Tibial artery (tissue), 4 donors: ENCODE results near the gene CDC42BPA.

Experiments used
- DNase-seq, 2 donors: peaks; one replicate each; pipeline ENCODE4 v3.0.0-alpha.2; 2019
- H3K27ac ChIP-seq, 2 donors: fragments of 200-600 bp; sonication (generic) in 1 of 2; 1 replicate in 1 of 2; 2 replicates in 1 of 2; pipeline ENCODE4 v1.5.1; 2018 to 2019; ENCODE audit warnings: mild to moderate bottlenecking in 1 of 2
- H3K27me3 ChIP-seq, 2 donors: fragments of 200-600 bp; sonication (generic) in 1 of 2; one replicate each; pipeline versions ENCODE4 v1.5.1 to v1.6.0; 2016 to 2019
- H3K36me3 ChIP-seq, 3 donors: fragments of 200-600 bp; sonication (generic) in 2 of 3; one replicate each; pipeline ENCODE4 v1.5.1; 2016 to 2019; ENCODE audit warnings: mild to moderate bottlenecking in 2 of 3
- H3K4me1 ChIP-seq, 4 donors: fragments of 200-600 bp; sonication (generic) in 2 of 4; 1 replicate in 3 of 4; 2 replicates in 1 of 4; pipeline ENCODE4 v1.5.1; 2016 to 2019
- H3K4me3 ChIP-seq, 2 donors: fragments of 200-600 bp; sonication (generic) in 1 of 2; 1 replicate in 1 of 2; 2 replicates in 1 of 2; pipeline ENCODE4 v1.5.1; 2018 to 2019; ENCODE audit warnings: mild to moderate bottlenecking in 2 of 2
- H3K9me3 ChIP-seq, 3 donors: fragments of 200-600 bp; sonication (generic) in 1 of 3; one replicate each; pipeline ENCODE4 v1.5.1; 2016 to 2019
- intact Hi-C: fragments of 100-400 bp; cut with DNase I; formaldehyde crosslinking; loops from one replicate; pipeline ENCODE4 v1.15.0; 2023; ENCODE audit warnings: low total_unique reads
- TF ChIP-seq, protein P1 (sequence below), 2 experiments: fragments of 200-600 bp in 1 of 2; fragments of 450-650 bp in 1 of 2; IDR thresholded peaks; one replicate each; pipeline ENCODE4 v1.5.1; 2017 to 2019; ENCODE audit warnings: antibody characterized with exemption in 2 of 2, mild to moderate bottlenecking in 1 of 2, moderate library complexity in 1 of 2

The CDC42BPA gene

GRCh38 chr1:227182012-227182411 lies 136.3 kb downstream of the CDC42BPA start:
- TF ChIP-seq, protein P1, sequence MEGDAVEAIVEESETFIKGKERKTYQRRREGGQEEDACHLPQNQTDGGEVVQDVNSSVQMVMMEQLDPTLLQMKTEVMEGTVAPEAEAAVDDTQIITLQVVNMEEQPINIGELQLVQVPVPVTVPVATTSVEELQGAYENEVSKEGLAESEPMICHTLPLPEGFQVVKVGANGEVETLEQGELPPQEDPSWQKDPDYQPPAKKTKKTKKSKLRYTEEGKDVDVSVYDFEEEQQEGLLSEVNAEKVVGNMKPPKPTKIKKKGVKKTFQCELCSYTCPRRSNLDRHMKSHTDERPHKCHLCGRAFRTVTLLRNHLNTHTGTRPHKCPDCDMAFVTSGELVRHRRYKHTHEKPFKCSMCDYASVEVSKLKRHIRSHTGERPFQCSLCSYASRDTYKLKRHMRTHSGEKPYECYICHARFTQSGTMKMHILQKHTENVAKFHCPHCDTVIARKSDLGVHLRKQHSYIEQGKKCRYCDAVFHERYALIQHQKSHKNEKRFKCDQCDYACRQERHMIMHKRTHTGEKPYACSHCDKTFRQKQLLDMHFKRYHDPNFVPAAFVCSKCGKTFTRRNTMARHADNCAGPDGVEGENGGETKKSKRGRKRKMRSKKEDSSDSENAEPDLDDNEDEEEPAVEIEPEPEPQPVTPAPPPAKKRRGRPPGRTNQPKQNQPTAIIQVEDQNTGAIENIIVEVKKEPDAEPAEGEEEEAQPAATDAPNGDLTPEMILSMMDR (IDR thresholded peaks at IDR 0.05): no peak
- Histone ChIP-seq H3K27me3 (no peaks in the 10 kb centered on the region), H3K4me1 (no peaks in the 10 kb centered on the region), H3K4me3 (no peak overlapping the region), H3K36me3 (no peaks in the 10 kb centered on the region), H3K9me3 (no peaks in the 10 kb centered on the region), H3K27ac (no peak overlapping the region)
- intact Hi-C loops: no loop called here
- no peak for DNase-seq

DNA sequence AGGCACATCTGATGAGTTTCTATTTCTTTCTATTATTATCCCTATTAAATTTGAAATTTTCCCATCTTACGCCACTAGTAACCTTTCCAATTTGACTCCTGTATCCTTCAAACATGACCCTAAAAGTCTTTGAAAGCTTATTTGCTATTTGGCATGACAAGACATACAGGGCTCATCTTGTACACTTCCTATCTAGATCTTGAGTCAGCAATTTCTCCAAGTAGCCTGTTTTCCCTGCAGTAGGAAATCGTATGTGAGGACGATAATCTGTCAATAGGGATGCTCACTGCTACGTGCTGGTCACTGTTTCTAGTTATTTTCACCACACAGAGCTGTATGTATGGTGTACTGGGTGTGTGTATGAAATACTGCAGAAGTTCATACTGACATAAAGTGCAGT lies 142.7 kb downstream of the CDC42BPA start:
- intact Hi-C loops: no loop called here
- no peaks in the 10 kb centered on the region for H3K36me3 ChIP-seq
- no peak for DNase-seq
- H3K4me3 ChIP-seq: no peak overlapping the region
- no peak overlapping the region for H3K27ac ChIP-seq
- H3K27me3 ChIP-seq: no peaks in the 10 kb centered on the region
- no peaks in the 10 kb centered on the region for H3K4me1 ChIP-seq
- no peaks in the 10 kb centered on the region for H3K9me3 ChIP-seq
- TF ChIP-seq, protein P1 (IDR thresholded peaks at IDR 0.05): no peak

DNA sequence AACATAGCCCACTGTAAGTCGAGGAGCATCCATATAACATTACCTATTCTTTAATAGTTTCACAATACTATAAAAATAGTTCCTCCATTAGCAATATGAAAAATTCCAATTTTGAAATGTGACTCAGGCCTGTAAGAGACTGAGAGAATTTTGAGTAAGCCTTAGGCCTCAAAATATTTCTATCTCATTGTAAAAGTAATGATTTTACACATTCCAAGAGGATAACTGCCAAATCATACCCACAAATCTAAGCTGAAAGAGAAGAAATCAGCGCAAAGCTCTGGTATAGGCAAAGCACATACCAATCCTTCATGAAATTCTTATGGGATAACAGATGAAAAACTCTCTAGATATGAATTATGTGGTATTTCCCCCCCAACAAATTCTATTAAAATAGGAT lies 144.1 kb downstream of the CDC42BPA start:
- Histone ChIP-seq H3K4me3 (no peak overlapping the region), H3K27me3 (no peaks in the 10 kb centered on the region), H3K4me1 (no peaks in the 10 kb centered on the region), H3K27ac (no peak overlapping the region), H3K9me3 (no peaks in the 10 kb centered on the region), H3K36me3 (no peaks in the 10 kb centered on the region)
- intact Hi-C loops: no loop called here
- no peak for DNase-seq
- TF ChIP-seq, protein P1 (IDR thresholded peaks at IDR 0.05): no peak

DNA sequence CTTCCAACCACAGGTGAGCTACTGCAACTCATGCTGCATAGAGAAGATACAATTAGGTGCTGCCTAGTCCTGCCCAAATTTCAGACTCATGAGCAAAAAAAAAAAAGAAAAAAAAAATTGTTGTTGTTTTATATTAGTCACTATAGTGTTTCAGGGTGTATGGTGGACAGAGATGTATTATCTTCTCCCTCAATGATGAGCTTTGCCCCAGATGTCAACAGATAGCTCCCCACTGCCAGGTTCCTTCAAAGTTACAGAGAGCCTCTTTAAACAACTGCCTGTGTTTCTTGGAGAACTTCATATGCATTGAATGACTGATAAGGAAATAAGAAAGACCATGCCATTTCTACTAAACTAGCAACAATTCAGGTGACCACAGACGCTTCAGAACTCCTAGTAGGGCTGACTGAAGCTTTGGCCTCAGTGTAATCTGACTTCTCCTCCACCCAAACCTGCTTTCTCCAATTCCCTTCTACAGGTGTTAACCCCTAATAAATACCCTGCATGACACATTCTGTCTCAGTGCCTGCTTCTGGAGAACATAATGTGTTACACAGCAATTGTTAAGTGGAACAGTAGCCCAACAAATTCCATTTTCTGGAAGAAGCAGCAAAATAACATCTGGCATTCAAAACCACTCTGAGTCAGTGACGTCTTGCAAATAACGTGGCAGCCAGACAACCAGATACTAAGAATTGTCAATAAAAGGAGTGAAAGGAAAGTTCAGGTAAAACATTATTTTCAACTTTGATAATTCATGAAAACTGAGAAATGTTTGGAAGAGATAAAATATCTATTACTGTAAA lies 147.7 kb downstream of the CDC42BPA start:
- TF ChIP-seq, protein P1 (IDR thresholded peaks at IDR 0.05): no peak
- Histone ChIP-seq H3K9me3 (no peaks in the 10 kb centered on the region), H3K36me3 (no peaks in the 10 kb centered on the region), H3K4me3 (no peak overlapping the region), H3K27ac (no peak overlapping the region), H3K4me1 (no peaks in the 10 kb centered on the region), H3K27me3 (no peaks in the 10 kb centered on the region)
- no peak for DNase-seq
- intact Hi-C loops: no loop called here

GRCh38 chr1:227169343-227169742 lies 148.9 kb downstream of the CDC42BPA start:
- H3K27me3 ChIP-seq: no peaks in the 10 kb centered on the region
- no peak overlapping the region for H3K27ac ChIP-seq
- intact Hi-C loops: no loop called here
- no peak for DNase-seq
- no peaks in the 10 kb centered on the region for H3K4me1 ChIP-seq
- no peaks in the 10 kb centered on the region for H3K9me3 ChIP-seq
- no peak overlapping the region for H3K4me3 ChIP-seq
- TF ChIP-seq, protein P1 (IDR thresholded peaks at IDR 0.05): no peak
- no peaks in the 10 kb centered on the region for H3K36me3 ChIP-seq
